HepG2 (cell line): ENCODE results near the gene RRBP1. TPM values are rescaled to one million over a fixed set of nuclear protein-coding genes. Genes with fewer than 3 reads are reported as not detected.

ENCODE experiments used
- ATF6 ChIP-seq: sonication (generic); formaldehyde crosslinking; conservative IDR thresholded peaks from 2 replicates; pipeline ENCODE4 v1.4.0; 2020; ENCODE audit warnings: missing genetic modification reagents
- HMG20B ChIP-seq: conservative IDR thresholded peaks from 2 replicates; pipeline ENCODE4 v1.6.1; 2016; ENCODE audit warnings: missing genetic modification reagents, missing compliant biosample characterization
- IRX3 ChIP-seq: sonication (generic); formaldehyde crosslinking; IDR thresholded peaks from 2 replicates; pipeline ENCODE4 v1.8.1; 2023; ENCODE audit warnings: mild to moderate bottlenecking, low read depth, missing genetic modification reagents, borderline replicate concordance
- KDM1A ChIP-seq: IDR thresholded peaks from 2 replicates; pipeline ENCODE4 v1.6.1; 2016; ENCODE audit warnings: missing compliant biosample characterization
- KDM5A ChIP-seq: fragments of 200-600 bp; sonication (generic); IDR thresholded peaks from 2 replicates; pipeline ENCODE4 v1.7.0; 2018; ENCODE audit warnings: antibody characterized with exemption, mild to moderate bottlenecking, low read length, borderline replicate concordance
- NCOA1 ChIP-seq: sonication (generic); formaldehyde crosslinking; IDR thresholded peaks from 2 replicates; pipeline ENCODE4 v1.9.0; 2021; ENCODE audit warnings: missing genetic modification reagents
- PHF5A ChIP-seq: IDR thresholded peaks from one replicate; pipeline ENCODE4 v1.6.1; 2018; ENCODE audit warnings: low read depth, missing genetic modification reagents; ENCODE audit not compliant: unreplicated experiment
- PRDM10 ChIP-seq: sonication (generic); formaldehyde crosslinking; IDR thresholded peaks from 2 replicates; pipeline ENCODE4 v1.4.0; 2020; ENCODE audit warnings: low read depth, missing genetic modification reagents
- SMC3 ChIP-seq: IDR thresholded peaks from 2 replicates; pipeline ENCODE4 v1.6.1; 2011; ENCODE audit warnings: low read length, improper control_type of control experiment
- SP5 ChIP-seq: IDR thresholded peaks from 2 replicates; pipeline ENCODE4 v1.6.1; 2016; ENCODE audit warnings: low read depth, borderline replicate concordance
- TCF7L2 ChIP-seq: IDR thresholded peaks from 2 replicates; pipeline ENCODE4 v1.6.1; 2011; ENCODE audit warnings: mild to moderate bottlenecking, low read depth, low read length, moderate library complexity
- ZBTB14 ChIP-seq: sonication (generic); formaldehyde crosslinking; IDR thresholded peaks from 2 replicates; pipeline ENCODE4 v1.4.0; 2020; ENCODE audit warnings: missing genetic modification reagents
- ZBTB21 ChIP-seq: sonication (generic); formaldehyde crosslinking; IDR thresholded peaks from 2 replicates; pipeline ENCODE4 v1.4.0; 2020; ENCODE audit warnings: missing genetic modification reagents
- ZFP36L2 ChIP-seq: sonication (generic); formaldehyde crosslinking; IDR thresholded peaks from 2 replicates; pipeline ENCODE4 v1.4.0; 2020; ENCODE audit warnings: missing genetic modification reagents
- ZNF10 ChIP-seq: sonication (generic); formaldehyde crosslinking; IDR thresholded peaks from 2 replicates; pipeline ENCODE4 v1.4.0; 2020; ENCODE audit warnings: mild to moderate bottlenecking, low read depth, missing genetic modification reagents, borderline replicate concordance
- ZNF17 ChIP-seq: sonication (generic); formaldehyde crosslinking; IDR thresholded peaks from 2 replicates; pipeline ENCODE4 v1.5.0; 2020; ENCODE audit warnings: mild to moderate bottlenecking, missing genetic modification reagents
- ZNF34 ChIP-seq: sonication (generic); formaldehyde crosslinking; IDR thresholded peaks from 2 replicates; pipeline ENCODE4 v1.4.0; 2020; ENCODE audit warnings: mild to moderate bottlenecking, missing genetic modification reagents, borderline replicate concordance
- ZNF670 ChIP-seq: sonication (generic); formaldehyde crosslinking; IDR thresholded peaks from 2 replicates; pipeline ENCODE4 v1.8.0; 2022; ENCODE audit warnings: mild to moderate bottlenecking, missing genetic modification reagents, borderline replicate concordance
- ZNF709 ChIP-seq: sonication (generic); formaldehyde crosslinking; IDR thresholded peaks from 2 replicates; pipeline ENCODE4 v1.5.0; 2020; ENCODE audit warnings: mild to moderate bottlenecking, missing genetic modification reagents
- ZNF883 ChIP-seq: sonication (generic); formaldehyde crosslinking; IDR thresholded peaks from 2 replicates; pipeline ENCODE4 v1.5.1; 2020; ENCODE audit warnings: mild to moderate bottlenecking, missing genetic modification reagents; ENCODE audit errors: not compliant biosample characterization
- polyA plus RNA-seq, 8 experiments: library from polyadenylated mRNA; depleted of rRNA in 3 of 8; stranded (reverse) in 7 of 8; unstranded in 1 of 8; fragments of >200 nt; fragmentation: Illumina TruSeq in 4 of 8; extraction: Trizol in 4 of 8; gene quantifications; 2 replicates each; pipeline versions ENCODE4 v1.2.1 to v1.2.3, GENCODE V29; 2011 to 2016; ENCODE audit warnings: low read depth in 4 of 8, missing spikeins in 1 of 8, mixed read lengths in 1 of 8; ENCODE audit not compliant: insufficient read depth in 1 of 8
- total RNA-seq, 5 experiments: library from RNA; depleted of rRNA; stranded (reverse); fragments of >200 nt; fragmentation: Illumina TruSeq; extraction: Trizol; gene quantifications; 2 replicates each; pipeline ENCODE4 v1.2.3, GENCODE V29; 2016; ENCODE audit warnings: low read depth in 1 of 5
- TF ChIP-seq, protein P1 (sequence below): sonication (generic); formaldehyde crosslinking; IDR thresholded peaks from 2 replicates; pipeline ENCODE4 v1.4.0; 2020; ENCODE audit warnings: missing genetic modification reagents

The RRBP1 gene
- total and polyA plus RNA-seq, 2 of the 13 experiments (the other 11 are each of a cell fraction or from before 2014, with no cell fraction given): 150 to 222 TPM

GRCh38 chr20:17680836-17681725 is 961 bp downstream of the RRBP1 start (continued):
- TF ChIP-seq KDM5A (no peak), ZNF883 (CRISPR knock-in tag) (no peak), ZNF34 (CRISPR knock-in tag) (no peak), PHF5A (CRISPR knock-in tag) (no peak), HMG20B (CRISPR knock-in tag) (no peak), PRDM10 (CRISPR knock-in tag) (no peak; the same call in 1 of the 2 replicates), ATF6 (CRISPR knock-in tag) (no peak), NCOA1 (CRISPR knock-in tag) (no peak), ZBTB14 (CRISPR knock-in tag) (no peak), ZNF17 (CRISPR knock-in tag) (no peak), ZBTB21 (CRISPR knock-in tag) (no peak), KDM1A (CRISPR knock-in tag) (no peak), ZNF670 (CRISPR knock-in tag) (no peak), IRX3 (CRISPR knock-in tag) (no peak), ZNF10 (no peak), SMC3 (peak; percentile 44; the same call in 1 of the 2 replicates), ZFP36L2 (no peak), SP5 (CRISPR knock-in tag) (peak; percentile 61; the same call in 1 of the 2 replicates), ZNF709 (CRISPR knock-in tag) (0 out of 2 replicates have a peak, but pooled peaks have one; percentile 47), TCF7L2 (no peak)
- TF ChIP-seq, protein P1, sequence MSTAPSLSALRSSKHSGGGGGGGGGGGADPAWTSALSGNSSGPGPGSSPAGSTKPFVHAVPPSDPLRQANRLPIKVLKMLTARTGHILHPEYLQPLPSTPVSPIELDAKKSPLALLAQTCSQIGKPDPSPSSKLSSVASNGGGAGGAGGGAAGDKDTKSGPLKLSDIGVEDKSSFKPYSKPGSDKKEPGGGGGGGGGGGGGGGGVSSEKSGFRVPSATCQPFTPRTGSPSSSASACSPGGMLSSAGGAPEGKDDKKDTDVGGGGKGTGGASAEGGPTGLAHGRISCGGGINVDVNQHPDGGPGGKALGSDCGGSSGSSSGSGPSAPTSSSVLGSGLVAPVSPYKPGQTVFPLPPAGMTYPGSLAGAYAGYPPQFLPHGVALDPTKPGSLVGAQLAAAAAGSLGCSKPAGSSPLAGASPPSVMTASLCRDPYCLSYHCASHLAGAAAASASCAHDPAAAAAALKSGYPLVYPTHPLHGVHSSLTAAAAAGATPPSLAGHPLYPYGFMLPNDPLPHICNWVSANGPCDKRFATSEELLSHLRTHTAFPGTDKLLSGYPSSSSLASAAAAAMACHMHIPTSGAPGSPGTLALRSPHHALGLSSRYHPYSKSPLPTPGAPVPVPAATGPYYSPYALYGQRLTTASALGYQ (CRISPR knock-in tag): no peak
